Stimulated activated CD4-positive, alpha-beta T cell treated with anti-CD3 and anti-CD28 coated beads, TNF-alpha, amount 100 ng/mL, for 4 hours (primary cell): Measurements from ENCODE around the gene FURIN.
"Not testable (repeated sequence)": the region's sequence is repeated elsewhere in the genome, so short reads cannot be mapped to it uniquely, and the experiment has no call there.

Experiments
- DNase-seq, 3 experiments: peaks; one replicate each; pipeline ENCODE4 v3.0.0-alpha.2; 2020; ENCODE audit warnings: low read depth in 3 of 3

FURIN gene

GRCh38 chr15:90870354-90871138, 2.2 kb downstream of the FURIN start:
- no peak for DNase-seq

DNA sequence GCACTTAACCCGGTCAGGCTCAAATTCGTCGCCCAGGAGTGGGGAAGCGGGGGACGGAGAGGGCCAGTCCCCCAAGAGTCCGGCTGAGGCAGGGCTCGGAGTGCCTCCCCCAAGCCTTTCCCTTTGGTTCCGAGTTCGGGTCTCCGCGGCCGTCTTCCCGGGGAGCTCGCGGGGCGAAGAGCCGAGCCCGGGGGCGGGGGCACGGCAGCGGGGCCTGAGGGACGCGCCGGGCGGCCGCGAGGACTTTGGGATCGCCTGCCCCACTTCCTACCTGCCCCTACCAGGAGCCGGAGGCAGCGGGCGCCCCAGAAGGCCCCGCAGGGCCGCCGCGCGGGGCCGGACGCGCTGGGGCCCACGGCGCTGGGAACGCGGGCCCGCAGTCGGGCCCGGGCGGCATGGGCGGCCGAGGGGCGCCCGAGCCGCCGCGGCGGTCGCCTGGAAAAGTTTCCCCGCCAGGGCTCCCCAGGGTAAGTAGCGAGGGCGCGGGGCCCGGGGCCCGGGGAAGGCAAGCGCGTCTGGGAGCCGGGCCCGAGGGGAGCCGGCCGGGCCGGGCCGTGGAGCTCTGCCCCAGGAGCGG, 2.8 kb downstream of the FURIN start:
- DNase-seq, result no peak

DNA sequence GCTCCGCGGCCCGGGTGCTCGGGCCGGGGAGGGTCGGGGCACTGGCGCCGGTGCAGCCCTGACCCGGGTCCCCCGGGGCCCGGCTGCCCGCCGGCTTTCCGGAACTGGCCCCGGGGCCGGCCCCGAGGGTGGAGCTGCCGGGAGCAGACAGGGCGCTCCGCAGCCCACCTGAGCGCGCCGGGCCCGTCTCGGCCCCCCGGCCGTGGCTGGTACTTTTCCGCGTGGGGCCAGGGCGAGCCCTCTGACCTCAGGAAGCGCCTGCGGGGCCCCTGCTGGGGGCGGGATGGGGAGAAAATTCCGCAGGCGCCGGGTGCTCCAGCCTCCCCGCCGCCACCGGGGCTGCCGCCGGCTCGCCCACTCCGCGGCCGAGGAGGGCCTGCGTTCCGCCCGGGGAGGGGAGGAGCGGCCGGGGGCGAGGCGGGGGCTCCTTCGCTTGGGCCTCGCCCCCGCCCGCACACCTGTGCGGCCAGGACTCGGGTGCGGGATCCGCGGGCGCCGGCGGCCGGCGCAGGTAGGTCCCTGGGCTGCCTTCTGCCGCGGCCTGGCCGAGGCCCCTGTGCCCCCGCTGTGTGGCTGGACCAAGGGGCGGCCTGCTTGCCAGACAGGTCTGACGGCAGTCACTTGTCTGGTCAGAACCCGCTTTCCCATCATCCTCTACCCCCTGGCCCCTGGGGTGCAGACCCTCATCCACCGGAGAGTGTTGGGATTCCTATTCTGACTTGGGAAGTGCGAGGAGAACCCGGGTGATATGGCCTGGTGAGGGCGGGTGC, 3.5 kb downstream of the FURIN start:
- no peak for DNase-seq

- peak in 1 of 3 experiments; percentile 43 for DNase-seq
Measured at GRCh38 chr15:90872486-90873184, 4.2 kb downstream of the FURIN start.

DNA sequence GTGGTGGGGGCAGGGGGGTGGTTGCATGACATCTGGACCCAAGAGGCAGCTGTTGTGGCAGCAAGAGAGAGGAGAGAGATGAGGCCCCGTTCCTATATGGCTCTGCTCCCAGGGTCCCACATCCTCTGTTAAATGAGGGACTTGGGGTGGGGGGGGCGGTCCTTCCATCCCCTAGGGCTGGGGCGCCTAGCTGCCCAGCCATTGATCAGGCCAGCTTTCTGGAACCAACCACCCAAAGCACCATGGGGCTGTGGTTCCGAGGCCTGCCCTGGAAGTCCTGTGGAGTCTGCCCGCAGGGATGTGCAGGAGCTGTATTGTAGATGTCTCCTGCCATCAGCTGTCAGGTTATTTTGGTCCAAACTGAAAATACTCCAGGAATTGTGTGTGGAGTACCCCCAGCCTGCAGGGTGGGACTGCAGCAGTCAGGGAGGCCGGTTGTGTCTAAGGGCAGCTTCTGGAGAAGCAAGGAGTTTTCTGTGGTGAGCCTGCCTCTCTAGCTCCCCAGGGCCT, 5.2 kb downstream of the FURIN start:
- no peak for DNase-seq

DNA sequence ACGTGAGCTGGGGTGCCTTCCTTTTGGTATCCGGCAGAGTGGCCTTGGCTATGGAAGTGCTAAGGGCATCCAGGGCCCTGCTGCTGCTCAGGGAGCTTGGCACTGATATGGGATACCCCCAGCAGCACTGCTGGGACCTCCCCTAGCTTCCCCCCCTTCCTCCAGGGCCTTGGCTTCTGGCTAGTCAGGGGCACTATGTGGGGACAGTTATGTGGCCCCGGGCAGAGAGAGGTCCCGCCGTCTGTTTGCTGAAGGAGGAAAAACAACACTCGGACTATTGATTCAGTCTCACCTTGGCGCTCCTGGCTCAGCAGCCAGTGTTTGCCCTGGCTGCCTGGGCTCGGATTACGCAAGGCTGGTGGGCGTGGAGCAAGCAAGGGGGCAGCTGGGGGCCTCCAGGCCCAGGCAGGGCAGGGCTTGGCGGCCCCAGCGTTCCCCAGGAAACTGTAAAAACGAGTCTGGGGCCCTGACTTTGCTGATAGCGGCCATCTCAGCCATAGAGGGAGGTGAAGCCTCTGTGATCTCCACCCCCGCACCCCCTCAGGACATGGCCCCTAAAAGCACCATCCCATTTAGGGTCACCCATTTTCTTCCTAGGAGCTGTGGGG, 5.7 kb downstream of the FURIN start:
- no peak for DNase-seq

DNA sequence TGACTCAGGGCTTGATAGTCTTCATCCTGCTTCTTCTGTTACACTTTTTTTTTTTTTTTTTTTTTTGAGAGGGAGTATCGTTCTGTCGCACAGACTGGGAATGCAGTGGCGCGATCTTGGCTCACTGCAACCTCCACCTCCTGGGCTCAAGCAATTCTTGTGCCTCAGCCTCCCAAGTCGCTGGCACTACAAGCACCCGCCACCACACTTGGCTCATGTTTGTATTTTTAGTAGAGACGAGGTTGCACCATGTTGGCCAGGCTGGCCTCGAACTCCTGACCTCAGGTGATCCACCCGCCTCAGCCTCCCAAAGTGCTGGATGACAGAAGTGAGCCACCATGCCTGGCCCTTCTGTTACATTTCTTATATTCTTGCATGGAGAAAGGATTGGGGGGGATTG, 6.6 kb downstream of the FURIN start:
- not testable (repeated sequence) for DNase-seq

DNA sequence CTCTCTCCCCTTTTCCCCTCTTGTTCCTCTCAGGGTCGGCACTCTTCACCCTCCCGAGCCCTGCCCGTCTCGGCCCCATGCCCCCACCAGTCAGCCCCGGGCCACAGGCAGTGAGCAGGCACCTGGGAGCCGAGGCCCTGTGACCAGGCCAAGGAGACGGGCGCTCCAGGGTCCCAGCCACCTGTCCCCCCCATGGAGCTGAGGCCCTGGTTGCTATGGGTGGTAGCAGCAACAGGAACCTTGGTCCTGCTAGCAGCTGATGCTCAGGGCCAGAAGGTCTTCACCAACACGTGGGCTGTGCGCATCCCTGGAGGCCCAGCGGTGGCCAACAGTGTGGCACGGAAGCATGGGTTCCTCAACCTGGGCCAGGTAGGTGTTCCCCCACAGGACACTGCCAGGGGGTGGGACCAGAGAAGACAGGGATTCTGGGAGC, 7.2 kb downstream of the FURIN start:
- no peak for DNase-seq

GRCh38 chr15:90876046-90876445, 7.7 kb downstream of the FURIN start:
- DNase-seq, result no peak

GRCh38 chr15:90876512-90877170, 8.3 kb downstream of the FURIN start:
- DNase-seq, result no peak

DNA sequence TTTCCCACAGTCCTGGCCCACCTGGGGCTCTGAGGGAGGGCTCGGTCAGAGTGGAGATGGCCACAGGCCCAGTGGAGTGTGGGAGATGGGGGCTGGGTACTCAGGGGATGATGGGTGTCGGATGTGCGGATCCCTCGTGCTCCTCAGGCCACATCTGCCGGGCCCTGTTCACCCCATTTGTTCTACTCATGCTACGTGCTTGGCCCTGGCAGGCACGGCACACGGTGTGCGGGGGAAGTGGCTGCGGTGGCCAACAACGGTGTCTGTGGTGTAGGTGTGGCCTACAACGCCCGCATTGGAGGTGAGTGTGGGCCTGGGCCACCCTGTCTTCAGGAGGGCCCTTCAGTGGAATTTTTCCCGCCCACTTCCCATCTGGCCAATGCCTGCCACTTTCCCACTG, 8.9 kb downstream of the FURIN start:
- DNase-seq, result no peak

GRCh38 chr15:90877996-90878395, 9.6 kb downstream of the FURIN start:
- no peak for DNase-seq

- DNase-seq, result no peak
Measured at GRCh38 chr15:90878660-90879059, 10.3 kb downstream of the FURIN start.

DNA sequence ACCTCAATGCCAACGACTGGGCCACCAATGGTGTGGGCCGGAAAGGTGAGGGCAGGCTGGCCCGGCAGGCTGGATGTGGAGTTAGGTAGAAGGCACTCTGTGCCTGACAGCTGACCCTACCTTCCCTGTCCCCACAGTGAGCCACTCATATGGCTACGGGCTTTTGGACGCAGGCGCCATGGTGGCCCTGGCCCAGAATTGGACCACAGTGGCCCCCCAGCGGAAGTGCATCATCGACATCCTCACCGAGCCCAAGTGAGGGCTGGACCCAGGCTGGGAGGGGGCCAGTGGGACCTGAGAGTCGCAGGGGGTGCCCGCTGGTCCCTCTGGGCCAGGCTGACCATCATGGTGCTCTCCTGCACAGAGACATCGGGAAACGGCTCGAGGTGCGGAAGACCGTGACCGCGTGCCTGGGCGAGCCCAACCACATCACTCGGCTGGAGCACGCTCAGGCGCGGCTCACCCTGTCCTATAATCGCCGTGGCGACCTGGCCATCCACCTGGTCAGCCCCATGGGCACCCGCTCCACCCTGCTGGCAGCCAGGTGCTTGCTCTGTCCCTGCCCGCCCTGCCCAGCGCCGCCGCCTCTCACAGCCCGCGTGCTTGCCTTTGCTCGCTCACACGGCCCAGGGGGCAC, 11.5 kb downstream of the FURIN start:
- no peak for DNase-seq

- no peak for DNase-seq
Measured at GRCh38 chr15:90880381-90881145, 12.2 kb downstream of the FURIN start.

DNA sequence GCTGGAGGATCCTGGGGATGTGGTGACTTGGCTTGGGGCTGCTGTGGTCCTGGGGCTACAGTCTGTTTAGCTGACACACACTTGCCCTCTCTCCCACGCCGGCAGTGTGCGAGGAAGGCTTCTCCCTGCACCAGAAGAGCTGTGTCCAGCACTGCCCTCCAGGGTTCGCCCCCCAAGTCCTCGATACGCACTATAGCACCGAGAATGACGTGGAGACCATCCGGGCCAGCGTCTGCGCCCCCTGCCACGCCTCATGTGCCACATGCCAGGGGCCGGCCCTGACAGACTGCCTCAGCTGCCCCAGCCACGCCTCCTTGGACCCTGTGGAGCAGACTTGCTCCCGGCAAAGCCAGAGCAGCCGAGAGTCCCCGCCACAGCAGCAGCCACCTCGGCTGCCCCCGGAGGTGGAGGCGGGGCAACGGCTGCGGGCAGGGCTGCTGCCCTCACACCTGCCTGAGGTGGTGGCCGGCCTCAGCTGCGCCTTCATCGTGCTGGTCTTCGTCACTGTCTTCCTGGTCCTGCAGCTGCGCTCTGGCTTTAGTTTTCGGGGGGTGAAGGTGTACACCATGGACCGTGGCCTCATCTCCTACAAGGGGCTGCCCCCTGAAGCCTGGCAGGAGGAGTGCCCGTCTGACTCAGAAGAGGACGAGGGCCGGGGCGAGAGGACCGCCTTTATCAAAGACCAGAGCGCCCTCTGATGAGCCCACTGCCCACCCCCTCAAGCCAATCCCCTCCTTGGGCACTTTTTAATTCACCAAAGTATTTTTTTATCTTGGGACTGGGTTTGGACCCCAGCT, 13.0 kb downstream of the FURIN start:
- no peak for DNase-seq

GRCh38 chr15:90881978-90882721, 13.8 kb downstream of the FURIN start:
- no peak for DNase-seq
